GM18873 (cell line): ENCODE measurements around the gene TPCN2.

Source experiments
- ATAC-seq: cut with Tn5 transposase; IDR thresholded peaks from one replicate; pipeline ENCODE4 v1.9.1; 2021; ENCODE audit warnings: mild to moderate bottlenecking, moderate library complexity, moderate number of reproducible peaks; ENCODE audit not compliant: unreplicated experiment, low FRiP score

Gene TPCN2

DNA sequence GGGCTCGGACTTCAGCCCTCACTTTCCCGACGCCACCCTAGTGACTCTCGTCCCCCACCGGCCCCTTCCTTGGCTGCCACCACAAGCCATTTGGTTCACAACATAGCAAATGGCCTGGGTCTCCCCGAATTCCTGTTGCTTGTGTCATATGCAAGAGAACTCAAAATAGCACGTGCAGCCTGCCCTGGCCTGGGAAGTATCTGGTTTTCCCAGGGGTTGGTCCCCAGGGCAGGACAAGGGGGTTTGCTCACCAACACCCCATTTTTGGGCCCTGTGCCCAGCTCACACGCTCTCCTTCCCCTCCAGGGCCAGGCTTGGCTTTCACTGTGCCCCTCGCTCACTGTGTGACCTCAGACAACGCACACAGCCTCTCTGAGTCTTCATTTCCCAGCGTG lies 12.8 kb upstream of the TPCN2 start:
- no peak for ATAC-seq

- ATAC-seq = no peak
Observed at GRCh38 chr11:69037074-69037473, 11.7 kb upstream of the TPCN2 start.

DNA sequence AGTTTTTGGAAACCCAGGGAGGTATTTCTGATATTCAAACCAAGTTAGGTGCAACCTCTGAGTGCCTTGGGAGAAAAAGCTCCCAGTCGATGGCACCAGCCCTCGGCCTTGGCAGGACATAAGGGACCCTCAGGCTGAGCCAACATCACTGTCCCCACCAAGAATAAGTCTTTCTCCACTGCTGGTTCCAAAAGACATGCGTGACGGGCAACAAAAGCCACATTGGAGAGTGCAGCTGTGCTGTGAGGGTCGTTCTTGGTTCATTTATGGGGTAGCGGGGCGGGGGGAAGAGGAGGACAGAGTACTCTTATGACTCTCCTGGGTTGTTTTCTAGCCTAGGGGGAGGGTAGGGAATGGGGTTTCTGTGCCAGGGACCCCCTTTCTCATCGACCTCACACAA lies 11.2 kb upstream of the TPCN2 start:
- ATAC-seq = no peak

GRCh38 chr11:69039501-69039900 lies 9.2 kb upstream of the TPCN2 start:
- no peak for ATAC-seq

- ATAC-seq = no peak
Observed at GRCh38 chr11:69040051-69040450, 8.7 kb upstream of the TPCN2 start.

GRCh38 chr11:69040581-69041260 lies 8.0 kb upstream of the TPCN2 start:
- ATAC-seq = no peak

DNA sequence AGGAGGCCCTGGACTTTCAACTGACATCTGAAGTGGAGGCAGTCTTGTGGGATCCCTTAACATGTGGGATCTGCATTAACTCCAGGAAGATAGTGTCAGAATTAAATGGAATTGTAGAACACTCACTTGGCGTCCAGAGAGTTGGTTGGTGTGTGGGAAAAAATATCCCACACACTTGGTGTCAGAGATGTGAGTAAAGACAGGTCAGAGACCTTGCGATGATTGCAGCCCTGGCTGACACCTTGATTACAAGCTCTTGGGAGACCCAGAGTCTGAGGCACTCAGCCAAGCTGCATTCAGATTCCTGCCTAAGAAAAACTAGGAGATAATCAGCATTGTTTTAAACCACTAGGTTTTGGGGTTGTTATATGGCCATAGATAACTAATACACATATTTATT lies 7.2 kb upstream of the TPCN2 start:
- no peak for ATAC-seq

- ATAC-seq = no peak
Observed at GRCh38 chr11:69044111-69045013, 4.4 kb upstream of the TPCN2 start.

- ATAC-seq = no peak
Observed at GRCh38 chr11:69048031-69048693, 570 bp upstream of the TPCN2 start.

DNA sequence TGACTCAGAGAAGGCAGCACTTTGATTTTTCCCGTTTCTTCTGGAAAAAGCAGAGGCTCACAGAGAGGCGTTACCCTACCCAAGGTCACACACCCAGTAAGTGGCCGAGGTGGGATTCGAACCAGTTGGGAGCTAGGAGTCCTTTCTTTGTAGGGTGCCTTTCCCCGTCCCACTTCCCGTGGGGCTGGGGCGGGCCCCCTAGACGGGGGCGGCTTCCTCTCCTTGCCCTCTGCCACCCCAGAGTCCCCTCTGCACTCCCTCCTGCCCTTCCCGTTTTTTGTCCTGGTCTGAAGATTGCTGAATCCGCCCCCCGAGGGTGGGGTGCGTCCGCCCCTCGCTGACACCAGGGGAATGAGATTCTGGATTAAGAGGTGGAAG lies 747 bp downstream of the TPCN2 start:
- ATAC-seq = no peak

- no peak for ATAC-seq
Observed at GRCh38 chr11:69050592-69051380, 2.1 kb downstream of the TPCN2 start.

GRCh38 chr11:69051381-69052342 lies 2.9 kb downstream of the TPCN2 start:
- no peak for ATAC-seq

- ATAC-seq = no peak
Observed at GRCh38 chr11:69052343-69053168, 3.8 kb downstream of the TPCN2 start.

GRCh38 chr11:69053169-69053477 lies 4.4 kb downstream of the TPCN2 start:
- no peak for ATAC-seq

DNA sequence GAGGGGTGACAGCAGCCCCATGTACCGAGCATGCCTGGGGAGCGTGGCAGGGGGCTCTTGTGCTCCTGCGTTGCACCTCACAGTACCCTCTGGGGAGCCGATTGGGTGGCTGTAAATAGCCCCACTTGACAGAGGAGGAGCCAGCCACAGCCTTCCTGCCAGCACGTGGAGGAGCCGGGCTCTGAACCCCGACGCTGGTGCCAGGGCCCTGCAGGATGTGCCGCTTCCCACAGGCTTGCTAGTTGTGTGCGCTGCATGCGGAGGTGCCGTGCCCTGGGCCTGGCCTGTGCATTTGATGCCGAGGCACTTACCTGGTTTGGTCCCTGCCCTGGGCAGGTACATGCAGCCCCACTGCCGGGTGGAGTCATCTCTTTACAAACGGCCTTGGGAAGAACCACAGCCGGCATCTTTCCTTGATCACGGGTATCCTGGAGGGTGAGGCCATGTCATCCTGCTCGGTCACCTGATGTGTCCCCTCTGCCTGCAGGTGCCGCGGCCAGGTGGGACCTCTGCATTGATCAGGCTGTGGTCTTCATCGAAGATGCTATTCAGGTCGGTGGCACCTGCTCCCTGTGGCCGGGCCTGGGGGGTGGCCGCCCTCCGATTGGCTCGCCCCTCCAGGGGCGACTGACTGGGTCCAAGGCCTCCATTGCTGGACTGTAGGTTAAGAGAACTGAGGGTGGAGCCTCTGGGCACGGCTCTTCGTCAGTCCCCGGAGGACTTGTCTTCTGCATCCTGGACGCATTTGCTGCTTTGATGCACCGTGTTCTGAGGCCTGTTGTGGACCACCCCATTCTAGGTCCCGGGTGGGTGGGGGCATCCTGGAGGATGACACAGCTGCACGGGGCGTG lies 5.0 kb downstream of the TPCN2 start:
- no peak for ATAC-seq

DNA sequence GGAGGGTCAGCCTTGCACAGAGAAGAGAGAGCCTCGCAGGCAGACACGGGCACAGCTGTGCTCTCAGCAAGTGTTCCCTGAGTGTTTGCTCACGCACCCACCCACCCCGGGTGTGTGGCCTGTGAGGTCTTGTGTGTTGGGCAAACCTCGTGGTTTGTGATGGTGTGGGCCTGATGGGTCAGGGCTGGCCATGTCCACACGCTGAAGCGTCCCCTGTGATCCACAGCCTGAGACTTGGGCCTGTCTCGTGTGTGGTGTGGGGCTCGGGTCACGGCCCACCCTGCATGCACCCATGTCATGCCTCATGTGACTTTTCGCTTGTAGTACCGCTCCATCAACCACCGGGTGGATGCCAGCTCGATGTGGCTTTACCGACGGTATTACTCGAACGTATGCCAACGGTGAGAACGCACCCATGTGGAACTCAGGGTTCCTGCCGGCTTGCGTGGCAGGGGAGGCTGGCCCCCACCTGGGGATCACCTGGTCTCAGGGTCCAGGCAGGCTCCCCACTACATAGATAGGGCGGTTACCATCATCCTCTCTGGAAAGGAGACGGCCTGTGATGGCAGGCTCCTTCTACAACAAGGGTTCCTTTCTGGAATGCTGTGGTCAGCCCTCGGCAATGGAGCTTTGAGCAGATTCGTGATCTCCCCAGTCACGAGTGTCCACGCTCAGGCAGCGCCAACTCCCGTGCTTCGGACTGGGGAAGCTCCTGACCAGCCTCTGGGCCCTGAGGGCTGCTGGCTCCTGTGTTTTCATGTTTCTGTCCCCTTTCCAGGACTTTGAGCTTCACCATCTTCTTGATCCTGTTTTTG lies 5.9 kb downstream of the TPCN2 start:
- no peak for ATAC-seq

GRCh38 chr11:69055212-69055586 lies 6.5 kb downstream of the TPCN2 start:
- ATAC-seq = no peak
